Embryonic facial prominence (tissue), 1 donor: Measurements from ENCODE around the gene PSD4.

Experiments used
- DNase-seq: peaks from one replicate; pipeline ENCODE4 v3.0.0-alpha.2; 2016; ENCODE audit errors: extremely low spot score

The PSD4 gene

DNA sequence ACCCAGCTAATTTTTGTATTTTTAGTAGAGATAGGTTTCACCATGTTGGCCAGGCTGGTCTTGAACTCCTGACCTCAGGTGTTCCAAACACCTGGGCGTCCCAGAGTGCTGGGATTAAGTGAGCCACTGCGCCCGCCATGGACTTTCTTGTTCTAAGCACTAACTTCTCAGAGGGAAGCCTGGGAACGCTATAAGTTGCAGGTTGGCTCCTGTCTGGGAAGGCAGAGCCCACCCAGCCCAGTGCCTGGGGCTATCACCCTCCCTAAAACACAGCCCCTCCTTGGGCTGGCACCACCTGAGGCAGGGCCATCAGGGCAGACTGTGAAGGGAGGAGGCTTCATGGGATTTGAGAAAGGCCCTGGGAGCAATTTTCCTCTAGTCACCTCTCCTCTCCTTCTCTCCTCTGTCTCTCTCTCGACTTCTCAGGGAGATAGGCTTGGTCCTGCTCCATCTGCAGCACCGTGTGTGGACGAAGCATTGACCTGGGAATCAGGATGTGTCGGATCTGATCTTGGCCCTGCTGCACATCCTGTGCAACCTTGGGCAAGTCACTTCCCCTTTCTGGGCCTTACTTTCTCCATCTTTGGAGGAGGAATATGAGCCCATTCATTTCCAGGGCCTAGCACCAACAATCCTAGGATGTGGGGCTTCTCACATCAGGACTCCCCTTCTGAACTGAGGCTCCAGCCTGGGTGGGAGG lies 10.9 kb downstream of the PSD4 start:
- DNase-seq: no peak

- DNase-seq: no peak
Measured at GRCh38 chr2:113185664-113186432, 12.1 kb downstream of the PSD4 start.

GRCh38 chr2:113186433-113186796 lies 12.6 kb downstream of the PSD4 start:
- DNase-seq: no peak

- DNase-seq: no peak
Measured at GRCh38 chr2:113187771-113188170, 14.0 kb downstream of the PSD4 start.

DNA sequence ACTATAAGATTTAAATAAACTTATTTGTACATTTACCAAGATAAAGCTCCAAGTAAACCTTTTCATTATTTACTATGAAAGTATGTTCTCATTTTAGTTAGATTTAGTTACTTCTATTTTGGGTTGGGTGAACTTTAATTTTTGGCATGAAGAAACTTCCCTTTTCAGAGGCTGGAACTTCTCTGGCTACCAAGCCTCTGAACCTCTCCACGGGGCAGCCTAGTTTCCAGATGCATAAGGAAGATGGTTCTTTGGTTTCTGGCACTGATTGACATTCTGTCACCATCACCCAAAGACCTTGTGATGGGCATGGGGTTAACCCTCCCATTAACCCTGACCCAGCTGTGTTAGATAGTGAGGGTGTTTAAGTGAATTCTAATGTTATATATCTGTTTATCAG lies 17.1 kb downstream of the PSD4 start:
- DNase-seq: no peak

DNA sequence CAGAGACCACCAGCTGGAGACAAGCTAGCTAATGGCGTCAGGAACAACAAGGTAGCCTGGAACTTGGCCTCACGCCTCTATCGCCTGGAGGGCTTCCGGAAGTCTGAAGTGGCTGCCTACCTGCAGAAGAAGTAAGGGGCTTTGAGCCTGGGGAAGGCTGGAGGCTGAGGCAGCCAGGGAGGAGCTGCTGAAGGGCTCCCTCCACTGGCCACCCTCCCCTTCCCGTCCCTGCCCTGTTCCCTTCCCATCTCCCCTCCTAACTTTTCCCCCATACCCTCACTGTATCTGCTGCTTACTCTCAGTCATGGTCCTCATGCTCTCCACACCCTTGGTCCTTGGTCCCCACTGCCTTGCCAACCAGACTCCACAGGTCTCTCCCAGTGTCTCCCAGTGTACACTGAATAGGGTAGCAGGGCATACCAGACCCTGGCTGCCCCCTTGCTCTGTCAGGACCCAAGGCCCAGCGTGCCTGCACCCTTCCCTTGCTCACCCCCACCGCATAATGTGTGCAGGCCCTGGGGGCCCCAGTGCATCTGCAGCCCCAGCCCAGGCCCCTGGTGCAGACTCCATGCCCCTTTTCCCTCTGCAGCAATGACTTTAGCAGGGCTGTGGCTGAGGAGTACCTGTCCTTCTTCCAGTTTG lies 18.8 kb downstream of the PSD4 start:
- DNase-seq: no peak

DNA sequence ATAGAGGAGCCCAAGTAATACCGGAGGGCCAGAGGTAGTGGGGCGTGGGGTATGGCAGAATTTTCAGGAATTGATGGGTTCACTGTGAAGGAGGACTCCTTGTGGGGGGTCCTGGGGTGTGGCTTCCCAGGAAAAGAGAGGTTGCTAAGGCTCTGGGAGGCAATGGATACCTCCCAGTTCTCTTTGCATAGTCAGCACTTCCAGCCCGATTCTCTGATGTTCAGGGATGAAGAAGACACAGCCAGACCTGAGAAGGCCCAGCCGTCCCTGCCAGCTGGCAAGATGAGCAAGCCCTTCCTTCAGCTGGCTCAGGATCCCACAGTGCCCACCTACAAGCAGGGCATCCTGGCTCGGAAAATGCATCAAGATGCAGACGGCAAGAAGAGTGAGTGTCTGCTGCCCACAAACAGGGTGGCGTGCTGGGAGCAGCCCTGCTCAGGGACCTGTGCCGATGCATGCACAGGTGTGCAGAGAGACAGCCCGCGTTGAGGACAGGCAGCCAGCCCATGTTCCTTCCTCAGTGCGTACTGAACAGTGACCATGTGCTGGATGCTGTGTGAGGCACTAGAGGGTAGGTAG lies 22.2 kb downstream of the PSD4 start:
- DNase-seq: no peak

DNA sequence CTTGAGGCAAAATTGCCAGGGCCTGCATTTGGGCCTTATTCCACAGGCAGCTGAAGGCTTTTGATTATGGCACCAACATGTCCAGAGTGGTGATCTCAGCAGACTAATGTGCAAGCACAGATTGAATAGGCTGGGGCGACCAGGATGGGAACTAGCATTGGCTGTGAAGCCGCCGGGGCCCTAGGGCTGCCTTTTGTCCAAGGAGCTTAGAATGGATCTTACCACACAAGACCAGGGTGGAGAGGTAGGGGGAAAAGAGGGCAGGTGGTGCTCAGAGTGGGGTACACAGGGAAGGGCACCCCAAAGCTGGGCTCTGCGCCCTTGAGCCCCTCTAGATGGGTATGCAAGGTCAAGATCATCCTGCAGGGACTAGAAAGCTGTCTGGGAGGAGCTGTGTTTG lies 23.1 kb downstream of the PSD4 start:
- DNase-seq: no peak

GRCh38 chr2:113197347-113198047 lies 23.7 kb downstream of the PSD4 start:
- no peak for DNase-seq

DNA sequence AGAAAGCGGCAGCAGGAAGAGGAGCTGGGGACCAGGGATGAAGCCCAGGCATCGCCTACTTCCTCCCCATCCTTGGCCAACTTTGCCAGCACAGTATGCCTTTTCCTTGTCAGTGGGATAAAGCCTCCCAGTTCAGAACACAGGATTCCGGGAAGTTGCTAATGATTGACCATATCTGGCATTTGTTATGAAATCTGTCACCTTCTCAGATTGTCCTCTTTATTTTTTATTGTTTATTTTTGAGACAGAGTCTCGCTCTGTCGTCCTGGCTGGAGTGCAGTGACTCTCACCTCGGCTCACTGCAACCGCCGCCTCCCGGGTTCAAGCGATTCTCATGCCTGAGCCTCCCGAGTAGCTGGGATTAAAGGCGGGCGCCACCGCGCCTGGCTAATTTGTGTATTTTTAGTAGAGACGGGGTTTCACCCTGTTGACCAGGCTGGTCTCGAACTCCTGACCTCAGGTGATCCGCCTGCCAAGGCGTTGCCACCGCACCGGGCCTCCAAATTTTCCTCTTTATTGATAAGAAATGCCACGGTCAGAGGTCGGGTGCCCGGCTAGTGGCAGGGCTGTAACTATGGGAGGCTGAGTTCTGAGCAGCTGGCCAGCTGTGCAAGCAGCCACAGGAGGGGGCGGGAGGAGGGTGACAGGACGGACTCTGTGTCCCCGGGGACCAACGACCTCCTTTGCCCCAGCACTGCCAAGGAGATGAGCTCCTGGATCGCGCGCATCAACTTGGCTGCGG lies 24.4 kb downstream of the PSD4 start:
- no peak for DNase-seq

DNA sequence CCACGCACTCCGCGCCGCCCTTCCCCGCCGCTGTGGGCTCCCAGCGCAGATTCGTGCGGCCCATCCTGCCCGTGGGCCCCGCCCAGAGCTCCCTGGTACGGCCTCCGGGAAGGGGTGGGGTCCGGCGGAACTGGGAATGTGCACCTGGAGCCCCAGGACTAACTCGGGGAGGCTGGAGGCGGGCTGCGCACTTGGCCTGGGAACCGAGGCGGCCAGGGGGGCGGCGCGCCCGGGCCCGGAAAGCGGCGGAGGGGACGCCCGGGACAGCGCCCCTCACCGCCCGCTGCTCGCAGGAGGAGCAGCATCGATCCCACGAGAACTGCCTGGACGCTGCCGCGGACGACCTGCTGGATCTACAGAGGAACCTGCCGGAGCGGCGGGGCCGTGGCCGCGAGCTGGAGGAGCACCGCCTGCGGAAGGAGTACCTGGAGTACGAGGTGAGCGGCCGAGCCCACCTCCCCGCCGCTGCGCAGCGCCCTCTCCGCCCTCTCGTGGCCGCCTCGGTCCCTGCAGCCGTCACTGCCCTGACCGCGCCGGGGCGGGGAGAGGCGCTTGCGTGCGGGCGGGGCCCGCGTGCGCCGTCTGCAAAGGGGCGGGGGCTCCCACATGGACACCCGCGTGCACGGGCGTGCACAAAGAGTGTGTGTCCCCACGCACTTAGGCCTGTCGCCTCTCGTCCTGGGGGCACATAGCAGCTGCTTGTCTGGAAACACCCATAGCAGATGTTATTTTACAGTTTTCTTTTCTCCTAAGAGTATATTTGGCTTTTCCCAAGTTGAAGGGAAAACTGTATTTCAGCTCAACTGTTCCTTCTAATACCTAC lies 25.2 kb downstream of the PSD4 start:
- peak; percentile 59 for DNase-seq

DNA sequence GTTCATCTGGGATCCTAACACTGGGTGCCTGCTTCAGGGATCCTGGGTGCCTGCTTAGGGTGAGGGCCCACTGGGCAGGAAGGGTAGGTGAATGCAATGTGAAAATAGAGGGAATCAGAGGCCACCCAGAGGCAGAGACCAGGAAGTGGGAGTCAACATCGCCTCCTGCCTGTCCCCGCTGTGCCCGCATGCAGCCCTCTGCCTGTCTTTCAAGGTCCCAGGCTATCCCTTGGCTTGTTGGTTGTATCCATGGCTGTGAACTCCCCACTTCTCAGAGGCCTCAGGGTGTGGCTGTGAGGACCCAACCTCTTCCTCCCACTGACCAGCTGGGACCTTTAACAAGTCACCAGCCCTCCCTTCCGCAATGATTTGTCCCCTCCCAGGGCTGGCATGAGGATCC lies 26.5 kb downstream of the PSD4 start:
- no peak for DNase-seq

- no peak for DNase-seq
Measured at GRCh38 chr2:113200736-113201490, 27.1 kb downstream of the PSD4 start.

GRCh38 chr2:113201496-113202304 lies 27.9 kb downstream of the PSD4 start:
- DNase-seq: no peak

GRCh38 chr2:113202305-113203216 lies 28.8 kb downstream of the PSD4 start:
- no peak for DNase-seq

DNA sequence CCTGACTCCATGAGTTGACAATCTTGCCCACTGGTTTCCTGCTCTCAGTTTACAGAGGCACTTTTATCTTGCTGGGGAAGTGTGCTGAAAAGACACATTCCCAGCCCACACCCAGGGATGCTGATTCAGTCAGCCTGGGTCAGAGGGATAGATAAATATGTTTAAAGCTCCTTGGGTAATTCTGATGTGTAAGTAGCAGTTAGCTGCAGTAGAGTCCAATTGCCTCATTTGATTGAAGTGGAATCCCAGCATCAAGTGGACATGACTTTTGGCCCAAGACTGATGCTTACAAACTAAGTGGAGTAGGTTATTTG lies 29.4 kb downstream of the PSD4 start:
- no peak for DNase-seq

- no peak for DNase-seq
Measured at GRCh38 chr2:113203901-113204519, 30.2 kb downstream of the PSD4 start.
